Activated naive CD4-positive, alpha-beta T cell treated with Interleukin-2 at 50 U/mL for 16 hours (primary cell): Measurements from ENCODE around the gene RHBDL3.
"Not testable (repeated sequence)": the region's sequence is repeated elsewhere in the genome, so short reads cannot be mapped to it uniquely, and the experiment has no call there.

Experiments
- DNase-seq: peaks from one replicate; pipeline ENCODE4 v3.0.0-alpha.2; 2020

The RHBDL3 gene

DNA sequence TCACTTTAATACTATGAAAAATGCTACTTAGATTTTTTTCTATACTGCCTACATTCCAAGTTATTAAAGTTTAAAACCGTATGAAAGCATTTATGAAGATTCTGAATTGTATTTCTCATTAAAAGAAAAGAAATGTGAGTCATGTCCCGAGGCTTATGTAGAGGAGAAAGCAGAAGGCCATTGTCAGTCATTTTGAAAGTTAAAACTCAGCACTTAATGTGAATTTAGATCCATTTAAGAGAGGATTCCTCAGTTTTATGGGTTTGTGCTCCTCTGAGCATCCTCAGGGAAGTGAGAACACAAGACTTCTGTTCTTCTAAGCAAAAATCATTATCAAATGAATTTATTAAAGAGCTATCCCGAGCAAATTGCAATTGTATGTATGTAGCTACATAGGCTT lies 64.5 kb downstream of the RHBDL3 start:
- DNase-seq, result no peak

DNA sequence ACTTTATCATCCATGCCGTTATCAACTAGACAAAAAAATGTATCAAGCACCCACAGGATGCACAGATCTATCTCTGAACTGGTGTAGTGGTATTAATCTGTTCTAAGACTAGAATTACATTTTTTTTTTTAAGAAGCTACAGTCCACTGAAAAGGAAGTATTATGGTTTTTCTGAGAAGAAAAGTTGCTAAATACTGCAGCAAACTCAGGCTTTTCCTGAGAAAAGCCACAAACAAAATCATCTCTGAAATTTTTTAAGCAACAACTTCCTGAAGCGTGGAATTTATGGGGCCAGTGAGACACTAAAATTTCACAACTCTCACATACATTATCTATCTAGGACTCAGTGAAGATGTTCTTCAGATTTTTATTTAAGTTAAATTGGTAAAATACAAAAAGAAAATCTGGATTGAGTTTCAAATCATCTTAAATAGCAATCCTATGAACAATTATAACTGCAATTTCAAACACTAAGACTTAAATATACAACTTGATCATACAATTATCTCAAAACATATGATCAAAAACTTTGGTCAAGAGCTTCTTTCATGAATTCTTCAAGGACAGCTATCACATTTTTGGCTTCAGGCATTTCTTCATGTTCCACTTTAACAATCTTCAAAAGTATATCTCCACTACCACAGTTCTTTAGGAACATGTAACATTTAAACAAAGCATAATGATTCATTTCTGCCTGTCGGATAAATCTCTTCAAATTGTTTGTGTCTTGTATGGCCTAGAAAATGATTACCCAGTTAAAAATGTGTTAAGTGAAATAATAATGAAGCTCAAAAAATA lies 65.8 kb downstream of the RHBDL3 start:
- no peak for DNase-seq

DNA sequence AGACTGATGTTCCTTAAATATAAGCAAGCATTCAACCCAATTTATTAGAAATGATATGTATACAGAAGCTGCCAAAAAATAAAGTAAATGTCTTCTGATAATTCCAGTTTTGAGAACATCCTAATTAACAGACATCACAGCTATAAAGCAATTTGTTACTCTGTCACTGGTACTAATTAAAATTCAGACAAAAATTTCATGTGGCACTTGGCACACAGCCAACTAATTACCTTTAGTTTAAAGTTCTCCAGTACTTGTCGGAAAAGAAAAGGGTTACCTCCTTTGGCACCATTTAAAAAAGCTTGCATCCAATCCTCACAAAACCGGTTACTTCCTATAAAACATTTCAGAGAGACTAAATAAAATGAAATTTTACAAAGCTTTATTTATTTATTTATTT lies 67.6 kb downstream of the RHBDL3 start:
- no peak for DNase-seq

DNA sequence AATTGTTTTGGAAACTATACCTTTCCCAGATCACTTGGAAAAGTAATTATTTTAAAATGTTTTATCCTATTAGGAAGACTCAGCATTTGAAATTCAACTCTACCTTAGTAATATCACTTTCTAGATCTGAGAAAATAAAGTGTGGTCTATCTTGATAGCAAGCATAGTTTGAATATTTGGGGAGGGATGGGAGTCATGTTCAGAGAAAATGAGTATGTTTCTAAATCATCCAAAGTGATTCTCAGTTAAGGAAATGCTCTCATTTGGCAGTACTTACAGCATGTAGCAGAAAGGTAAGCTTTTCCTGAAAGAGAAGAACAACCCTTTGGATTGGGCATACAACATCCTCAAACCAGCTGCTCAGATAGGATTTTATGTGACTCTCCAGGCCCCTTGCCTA lies 69.4 kb downstream of the RHBDL3 start:
- DNase-seq, result no peak

DNA sequence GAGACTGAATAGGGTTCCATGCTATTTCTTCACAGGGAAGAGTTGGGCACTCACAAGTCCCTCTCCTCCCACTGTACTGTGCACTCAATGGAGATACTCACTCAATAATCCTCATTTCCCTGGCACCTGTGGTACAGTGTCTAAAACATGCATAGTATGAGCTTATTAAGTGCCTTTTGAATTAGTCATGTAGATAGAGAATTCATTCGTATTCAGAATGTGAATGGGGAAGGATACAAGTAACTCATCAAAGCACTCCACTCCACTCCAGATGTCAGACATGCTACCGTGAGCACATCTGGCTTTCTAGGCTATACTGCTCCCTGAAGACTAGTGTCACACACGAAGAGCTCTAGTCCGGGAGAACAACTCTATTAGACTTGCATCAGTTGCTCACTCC lies 70.1 kb downstream of the RHBDL3 start:
- DNase-seq, result no peak

DNA sequence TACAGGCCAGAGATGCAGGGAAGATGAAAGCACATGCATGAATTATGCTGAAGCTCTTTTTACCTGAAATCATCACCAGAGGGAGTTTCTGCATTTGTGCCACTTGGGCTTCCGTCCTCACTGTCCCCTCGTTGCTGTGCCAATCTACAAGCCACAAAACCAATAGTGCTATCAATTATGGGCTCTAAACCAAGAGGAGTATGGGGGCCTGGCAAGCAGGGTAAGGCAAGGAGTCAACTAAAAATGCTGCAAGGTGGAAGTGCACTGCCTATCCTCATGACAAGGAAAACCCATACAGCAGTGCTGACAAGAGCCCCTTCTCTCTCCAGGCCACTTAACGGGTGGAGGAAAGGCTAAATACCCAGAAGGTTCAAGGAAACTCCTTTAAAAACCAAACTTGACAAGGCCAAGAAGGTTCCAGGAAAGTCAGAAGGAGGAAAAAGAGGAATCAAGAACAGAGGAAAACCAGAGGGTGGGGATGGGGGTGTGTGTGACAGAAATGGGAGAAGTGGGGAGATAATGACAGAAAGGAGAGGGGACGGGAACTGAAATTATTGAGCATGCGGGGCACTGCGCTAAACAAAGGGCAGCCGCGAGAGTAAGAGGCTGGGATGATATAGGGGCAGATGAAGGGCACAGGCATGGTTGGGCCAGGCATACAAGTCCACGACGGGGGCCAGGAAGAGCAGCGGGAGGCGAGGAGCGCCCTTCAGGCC lies 75.7 kb downstream of the RHBDL3 start:
- DNase-seq, result peak; percentile 50

DNA sequence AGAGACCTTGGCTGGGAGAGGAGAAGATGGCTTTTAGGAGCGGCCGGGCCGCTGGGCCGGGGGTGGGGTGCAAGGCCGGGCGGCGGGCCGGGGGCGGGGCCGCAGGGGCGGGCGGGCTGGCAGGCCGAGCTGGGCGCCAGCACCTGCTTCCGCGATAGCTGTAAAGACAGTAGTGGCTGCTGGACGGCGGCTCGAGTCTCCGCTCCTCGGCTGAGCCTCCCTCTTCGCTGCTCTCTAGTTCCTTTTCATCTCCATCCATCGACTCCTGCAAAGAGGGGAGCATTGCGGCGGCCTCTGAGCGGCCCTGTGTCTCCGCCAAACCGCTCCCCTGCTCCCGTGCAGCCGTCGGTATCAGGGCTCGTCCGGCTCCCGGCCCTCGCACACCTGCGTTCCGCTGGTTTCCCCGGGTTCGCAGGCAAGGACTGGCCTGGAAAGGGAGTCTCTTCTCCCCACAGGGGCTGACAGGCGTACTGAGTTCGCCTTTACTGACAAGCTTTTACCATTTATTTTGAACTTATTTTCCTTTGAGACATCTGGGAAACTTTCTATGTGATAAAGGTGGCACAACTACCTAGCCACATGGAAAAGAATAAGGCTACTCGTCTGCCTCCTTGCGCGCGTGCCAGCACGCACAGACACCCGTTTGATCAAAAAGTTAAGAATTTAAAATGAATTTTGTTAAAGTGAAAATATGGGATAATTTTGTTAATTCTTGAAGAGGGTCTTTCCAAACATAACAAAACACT lies 76.4 kb downstream of the RHBDL3 start, which contains the start of gene C17orf75:
Gene C17orf75 (minus strand): TSS at position 317 of the 746 bp plus-strand sequence. CDS start 34 bp downstream, at position 283.
- peak; percentile 84 for DNase-seq

DNA sequence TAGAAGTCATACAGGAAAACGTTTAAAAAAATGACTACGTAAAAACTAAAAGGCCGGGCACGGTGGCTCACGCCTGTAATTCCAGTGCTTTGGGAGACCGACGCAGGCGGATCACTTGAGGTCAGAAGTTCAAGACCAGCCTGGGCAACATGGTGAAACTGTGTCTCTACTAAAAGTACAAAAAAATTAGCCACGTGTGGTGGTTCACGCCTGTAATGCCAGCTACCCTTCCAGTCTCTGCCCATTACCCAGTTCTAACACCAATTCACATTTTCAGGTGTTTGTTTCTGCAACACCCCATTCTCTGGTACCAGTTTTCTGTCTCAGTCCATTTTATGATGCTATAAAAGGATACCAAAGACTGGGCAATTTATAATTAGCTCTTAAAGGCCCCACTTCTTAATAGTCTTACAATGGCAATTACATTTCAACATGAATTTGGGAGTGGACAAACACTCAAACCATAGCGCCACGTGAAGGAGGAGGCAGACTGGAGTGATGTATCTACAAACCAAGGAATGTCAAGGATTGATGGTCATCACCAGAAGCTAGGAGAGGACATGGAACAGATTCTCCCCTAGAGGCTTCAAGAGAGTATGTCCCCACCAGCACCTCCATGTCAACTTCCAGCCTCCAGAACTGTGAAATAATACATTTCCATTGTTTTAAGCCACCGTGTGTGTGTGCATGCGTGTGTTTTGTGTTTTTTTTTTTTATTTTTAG lies 77.1 kb downstream of the RHBDL3 start:
- DNase-seq, result no peak

DNA sequence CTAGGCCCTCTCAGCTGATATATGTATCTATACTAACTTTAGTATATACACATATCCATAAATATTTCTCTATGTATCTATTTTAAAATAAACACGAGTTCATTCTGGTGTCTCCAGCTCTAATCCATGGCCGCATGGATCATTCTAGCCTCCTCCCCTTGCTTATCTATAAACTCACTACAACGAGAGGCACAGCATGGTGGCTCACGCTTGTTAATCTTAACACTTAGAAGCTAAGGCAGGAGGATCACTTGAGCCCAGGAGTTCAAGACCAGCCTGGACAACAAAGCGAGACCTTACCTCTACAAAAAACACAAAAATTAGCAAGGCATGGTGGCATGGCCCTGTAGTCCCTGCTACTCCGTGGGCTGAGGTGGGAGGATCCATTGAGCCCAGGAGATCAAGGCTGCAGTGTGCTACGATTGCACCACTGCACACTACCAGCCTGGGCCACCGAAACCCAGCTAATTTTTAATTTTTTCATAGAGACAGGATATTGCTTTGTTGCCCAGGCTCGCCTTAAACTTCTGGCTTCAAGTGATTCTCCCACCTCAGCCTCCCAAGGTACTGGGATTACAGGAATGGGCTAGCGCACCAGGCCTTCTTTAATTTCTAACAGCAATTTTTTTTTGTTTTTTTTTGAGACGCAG lies 80.4 kb downstream of the RHBDL3 start:
- DNase-seq, result no peak

DNA sequence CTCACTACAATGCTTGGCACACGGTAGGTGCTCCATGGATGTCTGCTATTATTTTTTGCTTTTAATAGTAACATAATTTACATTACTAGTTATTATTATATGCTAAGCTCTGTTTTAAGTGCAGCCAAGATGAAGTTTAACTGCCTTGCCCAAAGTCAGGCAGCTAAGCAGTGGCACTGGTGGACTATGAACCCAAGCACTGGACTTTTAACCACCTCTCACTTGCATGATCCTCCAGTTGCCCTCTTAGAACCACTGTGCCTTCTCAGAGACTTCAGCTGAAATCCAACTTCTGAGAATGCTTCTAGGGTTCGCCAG lies 82.8 kb downstream of the RHBDL3 start:
- no peak for DNase-seq

DNA sequence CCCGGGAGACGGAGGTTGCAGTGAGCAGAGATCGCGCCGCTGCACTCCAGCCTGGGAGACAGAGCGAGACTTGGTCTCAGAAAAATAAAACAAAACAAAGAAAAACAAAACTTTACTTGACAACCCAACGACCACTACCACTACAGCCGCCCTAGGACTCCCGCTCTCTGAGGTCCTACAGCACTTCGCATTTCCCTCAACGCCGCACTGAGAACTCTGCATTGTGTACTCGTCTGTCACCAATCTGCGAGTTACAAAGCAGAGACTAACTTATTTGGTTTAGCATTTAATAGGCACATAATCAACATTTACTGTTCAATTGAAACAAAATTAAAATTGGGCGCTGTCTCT lies 83.8 kb downstream of the RHBDL3 start:
- peak; percentile 20 for DNase-seq

DNA sequence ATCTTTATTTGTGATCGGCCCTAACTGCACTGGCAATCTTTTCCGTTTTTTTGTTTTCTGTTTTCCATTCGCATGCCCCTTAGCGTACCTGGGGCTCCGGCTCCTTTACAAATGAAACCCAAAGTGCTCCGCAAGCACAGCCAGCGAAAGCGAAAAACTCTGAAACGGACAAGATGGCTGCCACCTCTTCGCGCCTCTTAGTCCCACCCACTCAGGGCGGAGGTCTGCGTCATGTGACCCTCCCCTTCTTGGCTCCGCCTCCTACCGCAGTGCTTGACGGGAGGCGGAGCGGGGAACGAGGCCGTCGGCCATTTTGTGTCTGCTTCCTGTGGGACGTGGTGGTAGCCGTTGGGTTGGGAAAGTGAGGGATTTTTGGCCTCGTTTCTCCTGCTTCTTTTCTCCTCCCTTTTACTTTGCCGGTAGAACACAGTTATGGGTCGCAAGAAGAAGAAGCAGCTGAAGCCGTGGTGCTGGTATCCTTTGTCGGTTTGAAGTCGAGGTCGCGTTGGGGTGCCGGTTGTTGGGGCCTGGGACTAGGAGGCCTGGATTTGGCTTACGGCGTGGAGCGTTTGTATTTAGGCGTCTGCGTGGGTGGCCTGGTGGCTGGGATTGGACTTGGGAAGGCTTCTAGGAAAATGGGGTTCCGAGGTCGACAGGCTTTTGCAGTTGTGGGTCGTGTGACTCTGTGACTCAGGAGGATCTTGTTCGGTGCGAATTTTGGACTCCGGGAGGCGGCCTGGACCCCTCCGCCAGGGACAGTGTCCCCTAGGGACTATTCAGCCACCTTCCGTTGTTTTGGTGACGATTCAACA lies 84.4 kb downstream of the RHBDL3 start, which contains the start of gene ZNF207:
Gene ZNF207 (plus strand): TSS at position 304 of the 812 bp plus-strand sequence. CDS start 129 bp downstream, at position 433.
- peak; percentile 96 for DNase-seq

DNA sequence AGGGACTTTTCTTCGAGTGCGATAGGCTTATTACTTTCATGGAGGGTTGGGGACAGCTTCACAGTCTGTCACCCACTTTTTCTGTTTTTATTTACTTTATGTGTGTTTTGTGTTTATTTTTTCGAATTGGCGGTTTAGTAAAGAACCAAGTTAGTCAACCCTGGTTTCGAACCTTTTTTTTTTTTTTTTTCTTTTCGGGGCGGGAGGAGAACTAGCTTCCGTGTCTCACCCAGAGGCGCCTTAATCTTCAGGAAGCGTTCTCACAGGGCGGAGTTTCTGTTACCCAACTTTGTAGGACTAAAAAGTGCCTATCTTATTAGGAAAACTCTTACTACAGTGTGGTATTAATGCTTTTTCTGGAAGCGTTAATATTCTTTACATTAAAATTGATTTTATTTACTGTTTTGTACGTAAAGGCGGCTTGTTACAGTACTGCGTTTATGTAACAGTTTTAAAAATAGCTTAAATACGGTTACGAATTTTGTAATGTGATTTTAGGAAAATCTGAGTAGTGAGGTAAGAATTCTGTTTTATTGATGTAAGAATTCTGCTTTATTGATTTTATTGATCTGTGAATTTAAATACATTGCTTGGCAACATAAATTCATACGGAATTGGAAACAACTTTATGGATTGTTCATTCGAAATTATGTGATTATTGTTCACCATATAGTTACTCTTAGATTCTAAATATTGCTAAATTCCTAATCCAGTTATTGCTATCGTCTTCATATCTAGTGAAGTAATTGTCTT lies 85.2 kb downstream of the RHBDL3 start:
- peak; percentile 46 for DNase-seq

DNA sequence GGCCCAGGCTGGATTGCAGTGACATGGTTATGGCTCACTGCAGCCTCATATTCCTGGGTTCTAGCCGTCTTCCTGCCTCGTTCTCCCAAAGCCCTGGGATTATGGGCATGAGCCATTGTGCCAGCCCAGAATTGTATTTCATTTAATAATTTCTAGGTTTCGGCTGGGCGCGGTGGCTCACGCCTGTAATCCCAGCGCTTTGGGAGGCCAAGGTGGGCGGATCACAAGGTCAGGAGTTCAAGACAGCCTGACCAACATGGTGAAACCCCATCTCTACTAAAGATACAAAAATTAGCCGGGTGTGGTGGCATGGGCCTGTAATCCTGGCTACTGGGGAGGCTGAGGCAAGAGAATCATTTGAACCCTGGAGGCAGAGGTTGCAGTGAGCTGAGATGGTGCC lies 87.1 kb downstream of the RHBDL3 start:
- not testable (repeated sequence) for DNase-seq

DNA sequence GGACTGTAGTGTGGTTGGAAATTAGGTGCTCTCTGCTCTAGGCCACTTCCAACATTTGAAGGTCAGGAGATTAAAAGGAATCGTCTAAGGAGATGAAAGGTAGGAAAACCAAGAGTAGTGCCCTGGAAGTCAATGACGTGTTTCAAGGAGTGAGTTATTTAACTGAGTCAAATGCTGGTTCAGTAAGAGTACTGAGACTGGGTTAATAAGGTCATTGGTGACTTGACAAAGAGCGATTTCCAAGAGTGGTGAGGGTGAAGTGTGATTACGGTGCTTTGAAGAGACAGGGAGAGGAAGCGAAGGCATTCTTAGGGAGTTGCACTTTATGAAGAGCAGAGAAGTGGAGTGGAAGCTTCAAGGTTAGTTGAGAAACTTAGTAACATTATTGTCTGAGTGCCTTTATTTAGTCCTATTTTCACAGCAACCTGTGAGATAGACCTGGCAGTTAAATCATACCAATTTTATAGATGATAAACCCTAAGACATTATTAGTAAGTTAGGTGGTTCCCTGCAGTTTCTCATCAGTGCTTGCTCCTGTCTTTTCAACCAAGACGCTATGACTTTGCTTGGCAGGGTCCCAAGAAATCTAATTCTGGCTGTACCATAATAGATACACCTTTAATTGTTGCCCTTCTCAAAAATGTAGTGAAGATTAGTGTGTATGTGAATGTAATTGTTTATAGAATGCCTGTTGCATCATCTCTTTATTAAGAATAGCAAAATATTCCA lies 90.2 kb downstream of the RHBDL3 start:
- no peak for DNase-seq

DNA sequence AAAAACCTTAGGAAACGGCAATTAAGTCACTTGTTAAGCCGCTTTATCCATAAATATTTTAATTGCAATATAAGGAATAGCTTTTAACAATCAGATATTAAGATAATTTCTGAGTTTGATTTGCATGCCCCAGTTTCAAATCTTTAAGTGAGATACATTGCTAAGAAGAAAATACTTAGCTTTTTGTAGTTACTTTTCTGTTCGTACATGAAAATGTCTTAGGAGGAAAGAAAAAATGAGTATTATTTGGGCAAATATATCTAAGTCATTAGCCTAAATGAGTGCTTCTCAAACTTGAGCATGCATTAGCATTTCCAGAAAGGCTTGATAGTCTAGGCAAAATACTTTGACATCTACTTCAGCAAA lies 90.7 kb downstream of the RHBDL3 start:
- DNase-seq, result no peak

DNA sequence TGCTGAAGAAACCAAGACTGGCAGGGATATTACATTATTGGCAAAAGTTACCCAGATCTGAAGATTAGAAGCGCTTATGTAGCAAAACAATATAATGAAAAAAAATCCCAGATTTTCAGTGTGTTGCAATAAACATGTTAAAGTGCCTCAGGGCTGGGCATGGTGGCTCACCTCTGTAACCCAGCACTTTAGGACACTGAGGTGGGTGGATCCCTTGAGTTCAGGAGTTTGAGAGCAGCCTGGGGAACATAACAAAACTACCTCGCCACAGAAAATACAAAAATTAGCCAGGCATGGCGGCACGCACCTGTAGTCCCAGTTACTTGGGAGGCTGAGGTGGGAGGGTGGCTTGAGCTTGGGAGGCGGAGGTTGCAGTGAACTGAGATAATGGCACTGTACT lies 91.1 kb downstream of the RHBDL3 start:
- no peak for DNase-seq

DNA sequence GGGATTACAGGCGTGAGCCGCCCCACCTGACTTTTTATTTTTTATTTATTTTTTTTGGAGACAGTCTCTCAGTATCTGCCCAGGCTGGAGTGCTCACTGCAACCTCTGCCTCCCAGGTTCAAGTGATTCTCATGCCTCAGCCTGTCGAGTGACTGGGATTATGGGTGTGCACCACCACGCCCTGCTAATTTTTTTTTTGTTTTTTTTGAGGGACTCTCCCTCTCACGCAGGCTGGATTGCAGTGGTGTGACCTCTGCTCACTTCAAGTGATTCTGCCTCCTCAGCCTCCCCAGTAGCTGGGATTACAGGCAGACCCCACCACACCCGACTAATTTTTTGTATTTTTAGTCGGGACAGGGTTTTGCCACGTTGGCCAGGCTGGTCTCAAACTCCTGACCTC lies 92.0 kb downstream of the RHBDL3 start:
- no peak for DNase-seq

DNA sequence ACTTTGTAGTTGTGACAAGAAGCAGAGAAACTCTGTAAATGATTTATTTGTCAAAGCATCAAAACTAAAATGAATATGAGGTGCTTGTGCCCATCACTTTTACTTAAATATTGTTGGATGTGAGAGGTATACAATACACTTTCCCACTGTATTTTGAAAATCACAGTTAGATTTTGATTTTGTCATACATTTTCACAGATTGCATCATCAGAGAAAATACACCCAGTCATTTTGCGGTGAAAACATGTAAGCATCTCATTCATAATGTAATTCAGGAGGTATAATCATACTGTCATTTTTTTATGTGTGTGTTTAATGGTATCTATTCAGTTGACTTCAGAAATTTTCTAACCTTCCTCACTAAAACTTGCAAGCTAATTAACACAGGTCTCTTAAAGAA lies 95.6 kb downstream of the RHBDL3 start:
- DNase-seq, result no peak

DNA sequence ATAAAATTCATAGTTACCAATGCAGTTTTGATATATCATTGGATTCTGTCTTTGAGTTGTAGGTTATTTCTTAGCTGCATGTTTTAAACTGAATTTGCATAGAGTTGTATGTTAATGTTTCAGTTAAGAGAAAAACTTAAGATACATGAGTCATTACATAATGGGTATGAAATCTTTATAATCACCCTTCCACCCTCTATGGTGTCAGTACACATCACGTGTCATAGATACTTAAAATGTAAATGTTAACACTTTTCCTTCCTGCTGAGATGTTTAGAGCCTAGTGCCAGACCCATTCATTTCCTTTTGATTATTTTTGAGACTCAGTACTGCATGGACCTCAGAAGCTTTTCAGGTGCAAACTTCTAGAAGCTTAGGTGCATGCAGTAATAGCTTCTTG lies 104.8 kb downstream of the RHBDL3 start:
- no peak for DNase-seq
